Esophagus squamous epithelium (tissue), 4 donors: Measurements from ENCODE around the gene PANK1.

Source experiments
- POLR2A ChIP-seq, 4 donors: fragments of 450-650 bp; IDR thresholded peaks; one replicate each; pipeline ENCODE4 v1.6.1; 2017; ENCODE audit warnings: antibody characterized with exemption in 4 of 4, mild to moderate bottlenecking in 4 of 4, moderate library complexity in 3 of 4
- TF ChIP-seq, protein P1 (sequence below), 6 experiments: fragments of 450-650 bp in 4 of 6; fragments of 200-600 bp in 2 of 6; sonication (generic) in 2 of 6; IDR thresholded peaks; one replicate each; pipeline ENCODE4 v1.5.1; 2016 to 2019; ENCODE audit warnings: antibody characterized with exemption in 6 of 6, mild to moderate bottlenecking in 4 of 6, moderate library complexity in 4 of 6

DNA sequence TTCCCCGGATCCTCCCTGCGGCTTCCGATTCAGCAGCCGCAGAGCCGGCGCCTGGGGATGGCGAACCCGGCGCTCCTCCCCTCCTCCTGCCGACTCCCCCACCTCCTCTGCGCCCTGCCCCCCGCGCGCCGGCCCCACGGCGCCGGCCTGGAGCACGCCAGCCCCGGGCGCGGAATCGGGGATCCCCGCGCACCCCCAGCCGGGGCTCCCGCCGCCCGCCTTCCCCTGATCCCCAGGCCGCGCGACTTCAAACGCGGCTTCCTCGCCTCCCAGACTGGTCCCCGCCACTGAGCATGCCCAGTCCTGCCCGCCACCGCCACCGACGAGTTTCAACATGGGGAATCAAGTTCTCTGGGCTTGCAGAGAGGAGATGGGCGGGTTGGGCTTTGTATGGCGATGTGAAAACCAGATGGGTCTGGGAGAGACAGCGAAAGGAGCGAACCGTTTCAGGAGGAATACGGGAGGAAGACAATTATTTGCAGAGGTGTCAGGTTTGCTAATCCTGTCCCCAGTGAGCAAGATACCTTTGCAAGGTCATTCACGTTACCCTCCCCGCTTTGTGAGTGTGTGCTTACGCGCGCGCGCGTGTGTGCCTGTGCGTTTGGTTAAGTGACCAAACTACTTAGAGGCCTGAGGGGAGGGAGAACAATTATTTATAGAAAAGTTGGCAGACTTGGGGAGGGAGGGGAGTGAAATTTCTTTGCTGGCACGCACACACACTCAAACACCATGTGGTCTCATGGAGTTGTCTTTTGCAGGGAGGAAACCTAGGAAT lies at the start of gene PANK1:
- peak in 1 of 4 donors; percentile 33 for TF ChIP-seq POLR2A (IDR thresholded peaks at IDR 0.05)
- TF ChIP-seq, protein P1, sequence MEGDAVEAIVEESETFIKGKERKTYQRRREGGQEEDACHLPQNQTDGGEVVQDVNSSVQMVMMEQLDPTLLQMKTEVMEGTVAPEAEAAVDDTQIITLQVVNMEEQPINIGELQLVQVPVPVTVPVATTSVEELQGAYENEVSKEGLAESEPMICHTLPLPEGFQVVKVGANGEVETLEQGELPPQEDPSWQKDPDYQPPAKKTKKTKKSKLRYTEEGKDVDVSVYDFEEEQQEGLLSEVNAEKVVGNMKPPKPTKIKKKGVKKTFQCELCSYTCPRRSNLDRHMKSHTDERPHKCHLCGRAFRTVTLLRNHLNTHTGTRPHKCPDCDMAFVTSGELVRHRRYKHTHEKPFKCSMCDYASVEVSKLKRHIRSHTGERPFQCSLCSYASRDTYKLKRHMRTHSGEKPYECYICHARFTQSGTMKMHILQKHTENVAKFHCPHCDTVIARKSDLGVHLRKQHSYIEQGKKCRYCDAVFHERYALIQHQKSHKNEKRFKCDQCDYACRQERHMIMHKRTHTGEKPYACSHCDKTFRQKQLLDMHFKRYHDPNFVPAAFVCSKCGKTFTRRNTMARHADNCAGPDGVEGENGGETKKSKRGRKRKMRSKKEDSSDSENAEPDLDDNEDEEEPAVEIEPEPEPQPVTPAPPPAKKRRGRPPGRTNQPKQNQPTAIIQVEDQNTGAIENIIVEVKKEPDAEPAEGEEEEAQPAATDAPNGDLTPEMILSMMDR (IDR thresholded peaks at IDR 0.05) = no peak
